Central memory CD4-positive, alpha-beta T cell (primary cell): ENCODE data around the gene RRP15.
A peak's percentile ranks its signal among the peaks of the same experiment; 100 is the strongest.

Experiments
- DNase-seq: peaks from one replicate; pipeline ENCODE4 v3.0.0; 2022
- total RNA-seq, 3 experiments: gene quantifications; one replicate each; lab custom pipeline; 2026; lab: John Stamatoyannopoulos, UW

The RRP15 gene
- total RNA-seq, result 21.0 to 153 (median 47.8) reads per million in 3 experiments

GRCh38 chr1:218284917-218285635, at the start of gene RRP15:
Gene RRP15, plus strand, starts transcription at chr1:218285293. Its CDS starts 24 bp downstream, at chr1:218285317.
- DNase-seq, result peak; percentile 79

GRCh38 chr1:218242171-218242570, 42.9 kb upstream of the RRP15 start:
- no peak for DNase-seq

DNA sequence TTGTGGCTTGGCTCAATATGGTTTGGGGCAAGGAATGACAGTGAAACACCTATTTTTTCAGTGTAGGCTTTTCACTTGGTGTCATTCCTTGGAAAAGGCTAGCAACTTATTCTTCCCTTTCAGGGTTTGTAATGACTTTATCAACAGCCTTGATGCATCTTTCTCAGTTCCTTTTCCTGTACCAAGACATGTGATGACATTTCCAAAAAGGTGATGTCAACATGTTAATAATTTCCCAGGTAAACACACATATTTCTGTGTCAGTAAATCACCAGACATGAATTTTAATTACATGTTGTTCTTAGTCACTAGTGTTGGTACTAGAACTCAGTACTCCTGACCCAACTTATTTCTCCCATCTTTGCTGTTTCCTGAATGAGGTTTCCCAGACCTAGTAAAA, 37.8 kb upstream of the RRP15 start:
- no peak for DNase-seq

- no peak for DNase-seq
Observed at GRCh38 chr1:218249338-218250140, 35.6 kb upstream of the RRP15 start.

- DNase-seq, result no peak
Observed at GRCh38 chr1:218250492-218250891, 34.6 kb upstream of the RRP15 start.

- no peak for DNase-seq
Observed at GRCh38 chr1:218254296-218254946, 30.7 kb upstream of the RRP15 start.

DNA sequence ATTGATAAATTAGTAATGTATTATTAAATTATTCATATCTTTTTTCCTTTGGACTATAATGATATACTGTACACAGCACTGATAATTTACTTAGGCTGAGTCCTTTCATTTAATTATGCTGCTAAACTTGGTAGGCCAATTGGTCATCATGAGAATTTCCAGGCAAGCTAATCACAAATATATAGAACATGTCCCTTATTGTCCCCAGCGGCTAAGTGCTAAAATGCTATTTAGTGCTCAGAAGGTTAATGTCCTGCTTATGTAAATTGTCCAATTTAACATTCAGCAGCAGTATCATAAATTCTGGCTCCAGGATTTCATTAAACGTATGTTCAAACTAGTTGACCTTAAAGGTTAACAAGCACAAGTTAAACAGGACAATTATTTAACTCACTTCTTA, 30.0 kb upstream of the RRP15 start:
- no peak for DNase-seq

GRCh38 chr1:218257371-218257770, 27.7 kb upstream of the RRP15 start:
- DNase-seq, result no peak

DNA sequence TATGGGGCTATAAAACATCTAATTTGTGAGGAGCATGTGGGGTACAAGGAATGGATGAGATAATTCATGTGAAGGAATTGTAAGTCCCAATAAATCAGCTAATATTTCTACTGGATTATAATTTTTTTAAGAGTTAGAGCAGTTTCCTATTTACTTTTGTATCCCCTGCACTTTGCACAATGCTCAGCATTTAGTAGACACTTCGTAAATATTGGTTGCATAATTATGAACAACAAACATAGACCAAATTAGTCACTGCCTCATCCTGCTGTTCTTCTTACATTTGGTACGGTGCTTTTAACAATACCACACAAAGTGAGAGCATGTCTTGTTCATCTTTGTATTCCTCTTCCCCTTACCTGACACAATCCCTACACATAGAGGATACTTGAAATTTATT, 27.1 kb upstream of the RRP15 start:
- DNase-seq, result no peak

GRCh38 chr1:218259339-218259738, 25.8 kb upstream of the RRP15 start:
- DNase-seq, result no peak

DNA sequence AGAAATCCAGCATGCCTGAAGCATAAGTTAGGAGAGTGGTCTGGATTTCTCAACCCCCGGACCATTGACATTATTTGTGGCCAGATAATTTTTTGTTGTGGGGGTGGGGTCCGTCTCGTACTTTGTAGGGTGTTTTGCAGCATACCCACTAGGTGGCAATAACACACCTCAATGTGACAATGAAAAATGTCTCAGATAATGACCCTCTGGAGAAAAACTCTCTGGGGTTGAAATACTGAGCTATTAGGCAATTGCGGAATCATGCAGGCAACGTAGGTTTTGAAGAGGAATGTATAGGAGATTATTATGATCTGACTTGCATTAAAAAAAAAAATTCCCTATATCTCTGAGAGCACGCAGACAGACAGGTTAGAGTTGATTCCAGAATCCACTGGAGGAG, 25.3 kb upstream of the RRP15 start:
- no peak for DNase-seq

GRCh38 chr1:218262259-218262658, 22.8 kb upstream of the RRP15 start:
- DNase-seq, result no peak

DNA sequence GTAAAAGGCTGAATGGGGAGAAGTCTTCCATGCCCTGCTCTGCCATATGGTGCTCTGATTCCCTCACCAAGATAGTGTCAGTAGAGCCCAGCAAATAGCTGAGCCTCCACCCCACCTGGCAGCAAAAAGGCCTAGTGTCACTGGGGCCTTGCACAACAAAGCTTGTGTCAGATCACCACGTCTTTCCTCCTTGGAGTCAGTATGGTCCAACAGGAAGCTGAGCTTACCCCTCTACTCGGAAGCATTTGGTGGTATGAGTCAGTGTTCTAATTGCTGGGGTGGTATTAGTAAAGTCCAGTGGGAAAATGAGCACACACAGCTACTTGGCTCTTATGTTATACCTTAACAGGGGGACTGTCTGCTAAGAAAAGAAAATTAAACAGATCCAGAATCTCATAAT, 18.7 kb upstream of the RRP15 start:
- DNase-seq, result no peak

- no peak for DNase-seq
Observed at GRCh38 chr1:218272366-218272765, 12.7 kb upstream of the RRP15 start.

DNA sequence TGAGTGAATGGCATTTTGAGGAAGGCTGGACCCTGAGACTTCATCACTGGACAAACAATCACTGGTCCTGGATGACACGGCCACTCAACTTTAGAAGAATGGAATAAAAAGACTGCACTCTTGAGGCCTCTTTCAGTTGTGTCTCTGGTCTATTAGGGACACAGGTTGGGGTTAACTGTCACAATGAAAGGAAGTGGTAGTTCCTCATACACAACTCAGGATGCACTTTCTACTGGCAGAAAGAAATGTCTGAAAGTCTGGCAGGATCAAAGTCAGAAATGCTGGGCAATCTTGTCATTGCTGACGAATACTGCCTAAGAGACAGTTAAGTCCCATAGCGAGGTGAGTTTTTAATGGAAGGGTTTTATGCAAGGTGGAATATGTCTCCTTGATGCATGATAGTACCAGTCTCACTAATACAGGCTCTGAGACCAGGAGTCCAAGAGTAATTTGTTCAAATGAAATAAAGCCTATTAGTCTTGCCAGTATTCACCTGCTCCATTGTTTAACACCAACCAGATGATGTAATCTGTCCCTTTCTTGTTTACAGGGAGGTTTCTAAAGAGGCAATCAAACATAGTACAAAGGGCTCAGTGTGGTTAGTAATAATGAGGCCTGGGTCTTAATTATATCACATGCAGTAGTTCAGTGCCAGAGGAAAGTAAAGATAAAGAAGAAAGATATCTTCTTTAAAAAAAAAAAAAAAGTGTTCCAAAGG, 11.2 kb upstream of the RRP15 start:
- no peak for DNase-seq

GRCh38 chr1:218274511-218274910, 10.6 kb upstream of the RRP15 start:
- no peak for DNase-seq

DNA sequence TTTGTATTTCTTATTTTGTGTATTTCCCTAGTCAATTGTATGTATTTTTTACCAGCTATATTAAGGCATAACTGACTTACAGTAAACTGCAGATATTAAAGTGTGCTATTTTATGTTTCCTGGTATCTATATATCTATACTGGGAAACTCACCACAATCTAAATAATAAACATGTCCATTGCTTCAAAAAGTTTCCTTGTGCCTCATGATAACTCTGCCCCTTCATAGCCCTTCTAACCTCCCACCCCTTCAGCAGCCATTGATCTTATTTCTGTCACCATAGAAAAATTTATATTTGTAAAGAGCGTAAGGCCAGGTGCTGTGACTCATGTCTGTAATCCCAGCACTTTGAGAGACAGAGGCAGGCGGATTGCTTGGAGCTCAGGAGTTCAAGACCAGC, 9.3 kb upstream of the RRP15 start:
- no peak for DNase-seq

- DNase-seq, result no peak
Observed at GRCh38 chr1:218281285-218281684, 3.8 kb upstream of the RRP15 start.

GRCh38 chr1:218284377-218284916, 646 bp upstream of the RRP15 start:
- DNase-seq, result no peak

GRCh38 chr1:218292515-218292914, 7.4 kb downstream of the RRP15 start:
- no peak for DNase-seq

DNA sequence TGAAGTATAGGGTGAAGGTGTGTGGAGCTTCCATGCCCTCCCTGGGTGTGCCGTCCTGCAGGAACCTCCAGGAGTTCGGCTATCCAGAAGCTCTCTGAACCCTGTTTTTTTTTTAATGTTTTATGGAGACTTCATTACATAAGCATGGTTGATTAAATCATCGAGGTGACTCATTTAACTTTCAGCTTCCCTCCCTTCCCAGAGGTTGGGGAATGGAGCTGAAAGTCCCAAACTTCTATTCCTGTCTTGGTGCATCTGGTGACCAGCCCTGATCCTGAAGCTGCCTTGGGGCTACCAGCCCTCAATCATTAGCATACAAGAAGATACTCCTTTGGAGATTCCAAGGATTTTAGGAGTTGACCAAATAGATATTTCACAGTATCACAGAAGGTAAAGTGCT, 9.5 kb downstream of the RRP15 start:
- no peak for DNase-seq

- no peak for DNase-seq
Observed at GRCh38 chr1:218296162-218296561, 11.1 kb downstream of the RRP15 start.

- no peak for DNase-seq
Observed at GRCh38 chr1:218297461-218297860, 12.4 kb downstream of the RRP15 start.
